SK-N-SH (cell line): Measurements from ENCODE around the gene SLX4IP.

Experiments
- CHD2 ChIP-seq: fragments of 150-350 bp; IDR thresholded peaks from 2 replicates; pipeline ENCODE4 v1.6.1; 2018; ENCODE audit warnings: low read length; ENCODE audit not compliant: partially characterized antibody
- CTCF ChIP-seq: fragments of 200-600 bp; sonication (generic); IDR thresholded peaks from 2 replicates; pipeline ENCODE4 v1.6.1; 2017; ENCODE audit warnings: antibody characterized with exemption, mild to moderate bottlenecking, moderate library complexity
- ELF1 ChIP-seq: IDR thresholded peaks from 2 replicates; pipeline ENCODE4 v1.4.0; 2012
- EP300 ChIP-seq, 2 experiments: IDR thresholded peaks; 2 replicates each; pipeline versions ENCODE4 v1.4.0 to v1.6.1; 2012; ENCODE audit warnings: borderline replicate concordance in 1 of 2, low read depth in 1 of 2, low read length in 1 of 2
- GABPA ChIP-seq: IDR thresholded peaks from 2 replicates; pipeline ENCODE4 v1.4.0; 2012; ENCODE audit warnings: low read depth, mild to moderate bottlenecking
- GATA2 ChIP-seq: sonication (generic); formaldehyde crosslinking; IDR thresholded peaks from 2 replicates; pipeline ENCODE4 v1.5.0; 2020; ENCODE audit warnings: mild to moderate bottlenecking, missing genetic modification reagents
- RFX5 ChIP-seq: IDR thresholded peaks from 2 replicates; pipeline ENCODE4 v1.6.1; 2012; ENCODE audit warnings: mild to moderate bottlenecking, improper control_type of control experiment, low read length
- SMC3 ChIP-seq: IDR thresholded peaks from 2 replicates; pipeline ENCODE4 v1.6.1; 2012; ENCODE audit warnings: low read depth, low read length, improper control_type of control experiment
- ZBTB33 ChIP-seq: IDR thresholded peaks from 2 replicates; pipeline ENCODE4 v1.4.0; 2012; ENCODE audit warnings: low read depth, borderline replicate concordance

GRCh38 chr20:10404023-10404628 lies 31.0 kb upstream of the SLX4IP start:
- TF ChIP-seq CTCF, result 0 out of 2 replicates have a peak, but pooled peaks have one; percentile 18
- TF ChIP-seq SMC3, result peak; percentile 21; the same call in 1 of the 2 replicates
- TF ChIP-seq EP300 (IDR thresholded peaks at IDR 0.05; ENCODE audit: borderline replicate concordance in 1 of 2, low read depth in 1 of 2, low read length in 1 of 2), result no peak
- no peak for TF ChIP-seq RFX5
- no peak for TF ChIP-seq CHD2
- TF ChIP-seq ZBTB33, result no peak
- no peak for TF ChIP-seq GABPA
- no peak for TF ChIP-seq ELF1
- no peak for TF ChIP-seq GATA2 (CRISPR knock-in tag)
